HAP-1 (cell line): ENCODE results near the gene MCTP1.
"Not testable (repeated sequence)": the region's sequence is repeated elsewhere in the genome, so short reads cannot be mapped to it uniquely, and the experiment has no call there.

Experiments used
- DNase-seq, 2 experiments: peaks; one replicate each; pipeline ENCODE4 v3.0.0-alpha.2; 2016 to 2020; ENCODE audit warnings: low spot score in 2 of 2
- H3K27me3 ChIP-seq: fragments of 250-450 bp; sonication (Bioruptor Pico); 2 replicates; pipeline ENCODE4 v1.5.1; 2020; ENCODE audit warnings: low read depth, mild to moderate bottlenecking, moderate library complexity
- H3K36me3 ChIP-seq: fragments of 250-450 bp; sonication (Bioruptor Pico); replicated peaks from 2 replicates; pipeline ENCODE4 v1.5.1; 2020; ENCODE audit warnings: mild to moderate bottlenecking
- H3K4me1 ChIP-seq: fragments of 250-450 bp; sonication (Bioruptor Pico); 2 replicates; pipeline ENCODE4 v1.5.1; 2020; ENCODE audit warnings: mild to moderate bottlenecking
- H3K4me3 ChIP-seq: fragments of 250-450 bp; sonication (Bioruptor Pico); 2 replicates; pipeline ENCODE4 v1.5.1; 2020; ENCODE audit warnings: mild to moderate bottlenecking, moderate library complexity
- H3K9me3 ChIP-seq: fragments of 250-450 bp; sonication (Bioruptor Pico); 2 replicates; pipeline ENCODE4 v1.5.1; 2020; ENCODE audit warnings: mild to moderate bottlenecking, moderate library complexity
- in situ Hi-C: fragments of 300-500 bp; cut with MboI; formaldehyde crosslinking; loops from 3 replicates; pipeline ENCODE4 v1.14.3; 2020; ENCODE audit warnings: low sequenced_read_pairs, inconsistent platforms, mixed read lengths

The MCTP1 gene

DNA sequence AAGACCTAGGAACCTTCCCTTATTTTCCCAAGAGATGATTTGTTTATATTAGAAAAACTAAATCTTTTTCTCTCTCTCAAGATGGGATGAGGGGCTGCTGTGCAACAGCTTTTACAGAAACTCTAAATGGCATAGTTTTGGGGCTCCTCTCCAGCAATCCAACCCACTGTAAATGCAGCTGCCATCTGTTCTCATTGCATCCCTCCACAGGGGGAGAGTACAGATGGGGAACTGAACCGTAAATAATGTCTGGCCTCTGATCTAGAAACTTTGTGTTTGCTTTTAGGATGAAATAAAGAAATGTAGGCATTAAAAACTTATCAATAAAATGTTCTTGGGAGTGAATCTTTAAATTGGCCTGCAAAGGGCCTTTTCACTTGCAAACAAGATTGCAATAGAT, 291.4 kb downstream of the MCTP1 start:
- in situ Hi-C loops: no loop called here
- Histone ChIP-seq H3K9me3 (no peaks in the 10 kb centered on the region), H3K4me1 (no peaks in the 10 kb centered on the region), H3K27me3 (no peaks in the 10 kb centered on the region; the same call in 1 of the 2 replicates), H3K36me3 (no peaks in the 10 kb centered on the region), H3K4me3 (no peak overlapping the region)
- no peak for DNase-seq

DNA sequence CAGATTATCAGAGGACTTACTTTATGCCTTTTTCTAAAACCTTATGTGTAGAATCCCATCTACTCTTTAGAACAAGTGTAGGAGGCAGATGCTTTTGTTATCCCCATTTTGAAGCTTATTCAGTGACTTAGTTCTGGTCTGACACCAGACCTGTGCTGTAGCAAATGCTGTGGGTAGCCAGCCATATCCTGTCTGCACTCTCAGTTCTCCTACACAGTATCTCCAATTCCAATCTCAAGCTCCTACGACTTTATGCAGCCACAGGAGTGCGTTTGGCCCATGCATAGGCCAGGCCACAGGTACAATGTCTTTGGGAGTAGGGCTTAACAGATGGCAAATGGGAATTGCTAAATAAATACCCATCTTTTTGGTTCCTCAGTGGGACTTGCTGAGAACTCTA, 292.6 kb downstream of the MCTP1 start:
- in situ Hi-C loops: no loop called here

DNA sequence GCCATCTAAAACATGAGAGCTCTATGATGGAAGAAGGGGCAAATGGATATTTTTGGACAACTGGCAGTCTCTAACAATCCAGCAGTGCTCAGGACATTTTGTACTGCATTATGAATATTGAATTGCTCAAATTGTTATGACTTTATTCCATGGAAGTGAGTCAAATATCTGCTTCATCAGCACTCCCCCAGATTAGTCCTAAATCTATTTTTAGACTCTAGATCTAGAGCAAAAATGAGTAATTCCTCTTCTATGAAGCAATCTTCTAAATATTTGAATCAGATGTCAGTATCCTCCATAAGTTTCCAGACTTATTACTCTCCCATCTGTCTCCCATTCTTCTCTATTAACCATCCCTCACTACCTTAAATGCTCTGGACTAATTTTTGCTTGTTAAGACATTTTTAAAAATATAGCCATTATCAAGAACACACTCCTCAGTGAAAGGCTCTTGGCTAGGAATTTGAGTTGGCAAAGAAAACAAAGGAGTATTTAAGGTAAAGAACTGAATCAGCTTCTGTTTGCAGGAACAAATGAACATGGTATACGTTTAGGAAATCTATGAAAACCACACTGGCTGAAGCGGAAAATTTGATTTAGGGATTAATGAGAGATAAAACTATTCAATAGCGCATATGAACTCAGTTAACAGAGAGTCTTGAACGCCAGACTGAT, 300.9 kb downstream of the MCTP1 start:
- in situ Hi-C loops: no loop called here
- no peak for DNase-seq
- H3K27me3 ChIP-seq: no peaks in the 10 kb centered on the region
- no peaks in the 10 kb centered on the region for H3K4me1 ChIP-seq
- H3K9me3 ChIP-seq: no peaks in the 10 kb centered on the region
- H3K36me3 ChIP-seq: no peaks in the 10 kb centered on the region
- H3K4me3 ChIP-seq: no peak overlapping the region

More for the DNA sequence above, 292.6 kb downstream of the MCTP1 start:
- Histone ChIP-seq H3K36me3 (no peaks in the 10 kb centered on the region), H3K27me3 (no peaks in the 10 kb centered on the region; the same call in 1 of the 2 replicates), H3K9me3 (no peaks in the 10 kb centered on the region), H3K4me3 (no peak overlapping the region), H3K4me1 (no peaks in the 10 kb centered on the region)
- no peak for DNase-seq

DNA sequence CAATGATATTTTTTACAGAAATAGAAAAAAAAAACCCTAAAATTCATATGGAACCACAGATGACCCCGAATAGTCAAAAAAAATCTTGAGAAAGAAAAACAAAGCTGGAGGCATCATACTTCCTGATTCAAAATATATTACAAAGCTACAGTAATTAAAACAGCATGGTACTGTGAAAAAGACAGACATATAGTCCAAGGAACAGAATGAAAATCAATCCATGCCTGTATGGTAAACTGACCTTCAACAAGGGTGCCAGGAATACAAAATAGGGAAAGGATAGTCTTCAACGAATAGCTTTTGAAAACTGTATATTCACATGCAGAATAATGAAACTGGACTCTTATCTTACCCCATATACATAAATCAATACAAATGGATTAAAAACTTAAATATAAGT, 307.5 kb downstream of the MCTP1 start:
- H3K4me3 ChIP-seq: no peak overlapping the region
- no peak for DNase-seq
- no peaks in the 10 kb centered on the region for H3K27me3 ChIP-seq
- H3K9me3 ChIP-seq: no peaks in the 10 kb centered on the region
- H3K36me3 ChIP-seq: no peaks in the 10 kb centered on the region
- in situ Hi-C loops: no loop called here
- H3K4me1 ChIP-seq: no peaks in the 10 kb centered on the region

DNA sequence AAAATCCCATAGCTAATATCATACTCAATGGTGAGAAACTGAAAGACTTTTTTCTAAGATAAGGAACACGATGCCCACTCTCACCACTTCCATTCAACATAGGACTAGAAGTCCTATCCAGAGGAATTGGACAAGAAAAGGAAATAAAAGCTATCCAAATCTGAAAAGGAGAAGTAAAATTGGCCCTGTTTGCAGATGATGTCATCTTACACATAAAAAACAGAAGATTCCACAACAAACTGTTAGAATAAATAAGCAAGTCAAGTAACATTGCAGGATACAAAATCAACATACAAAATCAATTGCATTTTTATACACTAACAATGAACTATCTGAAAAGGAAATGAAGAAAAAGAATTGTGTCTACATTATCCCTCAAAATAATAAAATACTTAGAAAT, 308.0 kb downstream of the MCTP1 start:
- H3K4me1 ChIP-seq: no peaks in the 10 kb centered on the region
- H3K9me3 ChIP-seq: no peaks in the 10 kb centered on the region
- in situ Hi-C loops: no loop called here
- H3K27me3 ChIP-seq: no peaks in the 10 kb centered on the region
- no peaks in the 10 kb centered on the region for H3K36me3 ChIP-seq
- DNase-seq: no peak
- no peak overlapping the region for H3K4me3 ChIP-seq

DNA sequence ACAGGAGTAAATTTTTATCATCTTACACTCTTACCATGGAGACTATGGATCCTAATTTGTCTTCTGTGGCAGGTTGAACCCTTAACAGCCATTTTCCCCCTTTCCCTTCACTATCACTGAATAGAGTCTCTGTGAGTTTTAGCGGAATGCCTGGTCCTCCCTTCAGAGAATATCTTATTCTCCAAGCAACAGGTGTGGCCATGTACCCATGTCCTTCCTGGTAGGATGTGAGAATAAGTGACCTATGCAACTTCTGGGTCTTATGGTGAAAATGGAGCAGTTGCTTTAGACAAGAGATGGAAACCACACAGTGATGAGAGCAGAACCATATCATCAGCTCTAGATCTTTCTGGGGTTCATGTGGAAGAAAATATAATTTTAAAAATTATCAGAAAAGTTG, 312.6 kb downstream of the MCTP1 start:
- H3K36me3 ChIP-seq: no peaks in the 10 kb centered on the region
- H3K4me3 ChIP-seq: no peak overlapping the region
- DNase-seq: no peak
- in situ Hi-C loops: loop anchor here (25.0 kb wide), 1 partner anchor 290 kb away; no protein-coding TSS in a partner anchor
- H3K9me3 ChIP-seq: no peaks in the 10 kb centered on the region
- no peaks in the 10 kb centered on the region for H3K4me1 ChIP-seq
- no peaks in the 10 kb centered on the region for H3K27me3 ChIP-seq

DNA sequence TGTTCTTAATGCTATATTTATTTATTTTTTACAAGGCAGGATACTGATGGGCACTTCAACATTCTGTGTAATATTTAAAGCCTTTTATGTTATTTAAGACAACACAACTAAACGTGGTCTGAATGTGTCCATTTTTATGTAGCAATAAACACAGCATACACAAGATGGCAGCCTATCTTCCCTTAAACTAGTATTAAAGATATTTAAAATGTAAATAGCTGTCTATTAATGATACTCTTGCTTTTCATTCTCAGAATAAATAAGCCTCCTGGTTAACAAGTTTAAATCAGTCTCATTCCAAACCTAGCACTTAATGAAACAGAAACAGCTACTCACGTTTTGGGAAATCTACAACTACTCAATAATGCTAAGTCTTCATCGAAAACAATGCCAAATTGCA, 315.7 kb downstream of the MCTP1 start:
- no peak for DNase-seq
- Histone ChIP-seq H3K4me1 (no peaks in the 10 kb centered on the region), H3K36me3 (no peaks in the 10 kb centered on the region), H3K9me3 (no peaks in the 10 kb centered on the region), H3K27me3 (no peaks in the 10 kb centered on the region), H3K4me3 (no peak overlapping the region)
- in situ Hi-C loops: loop anchor here (25.0 kb wide), 1 partner anchor 293 kb away; no protein-coding TSS in a partner anchor

DNA sequence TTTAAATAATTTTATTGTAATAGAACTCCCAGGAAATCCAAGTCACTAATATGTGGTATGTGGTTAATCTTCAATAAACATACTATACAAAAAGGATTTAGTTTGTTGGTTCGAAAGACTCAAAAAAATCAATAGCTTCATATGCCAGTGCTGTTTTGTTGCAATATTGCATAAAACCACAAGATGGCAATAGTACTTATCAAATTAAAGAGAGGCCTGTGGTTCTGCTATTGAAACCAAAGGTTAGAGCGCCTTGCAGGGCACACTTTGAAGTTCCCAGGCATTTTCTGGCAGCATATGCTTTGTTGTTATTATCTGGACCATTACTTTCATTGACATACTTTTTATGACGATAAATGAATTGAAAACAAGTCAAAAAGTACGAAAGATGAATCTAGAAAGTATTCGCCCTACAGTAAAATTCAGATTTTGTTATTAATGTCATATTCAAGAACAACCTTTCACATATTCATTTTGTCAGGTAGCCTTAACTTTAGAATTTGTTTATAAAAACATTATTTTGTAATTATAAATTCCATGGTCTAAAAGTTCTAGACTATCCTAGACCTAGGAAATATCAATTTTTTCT, 316.3 kb downstream of the MCTP1 start:
- Histone ChIP-seq H3K27me3 (no peaks in the 10 kb centered on the region), H3K9me3 (no peaks in the 10 kb centered on the region), H3K36me3 (no peaks in the 10 kb centered on the region), H3K4me3 (no peak overlapping the region), H3K4me1 (no peaks in the 10 kb centered on the region)
- in situ Hi-C loops: loop anchor here (25.0 kb wide), 1 partner anchor 294 kb away; no protein-coding TSS in a partner anchor
- peak; percentile 59 to 72 for DNase-seq

DNA sequence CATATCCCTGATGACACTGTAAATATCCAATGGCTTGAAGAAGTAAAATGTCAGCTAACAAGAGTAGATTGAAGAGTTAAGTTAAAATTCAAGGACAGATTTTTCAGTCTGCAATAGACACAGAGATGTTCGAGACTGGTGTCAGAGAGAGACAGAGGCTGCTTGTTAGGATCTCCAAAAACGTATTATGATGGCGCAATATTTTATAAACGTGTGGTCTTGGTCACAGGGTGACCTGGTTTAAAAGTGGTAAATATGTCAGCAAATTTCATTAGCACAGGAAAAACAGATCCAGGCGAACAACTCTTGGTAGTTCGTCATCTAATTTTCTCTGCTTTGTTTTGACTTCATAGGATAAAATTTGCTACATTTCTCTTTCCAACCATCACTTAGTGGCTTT, 317.4 kb downstream of the MCTP1 start:
- Histone ChIP-seq H3K4me3 (no peak overlapping the region), H3K36me3 (no peaks in the 10 kb centered on the region), H3K4me1 (no peaks in the 10 kb centered on the region), H3K9me3 (no peaks in the 10 kb centered on the region), H3K27me3 (no peaks in the 10 kb centered on the region)
- DNase-seq: no peak
- in situ Hi-C loops: loop anchor here (25.0 kb wide), 1 partner anchor 295 kb away; no protein-coding TSS in a partner anchor

DNA sequence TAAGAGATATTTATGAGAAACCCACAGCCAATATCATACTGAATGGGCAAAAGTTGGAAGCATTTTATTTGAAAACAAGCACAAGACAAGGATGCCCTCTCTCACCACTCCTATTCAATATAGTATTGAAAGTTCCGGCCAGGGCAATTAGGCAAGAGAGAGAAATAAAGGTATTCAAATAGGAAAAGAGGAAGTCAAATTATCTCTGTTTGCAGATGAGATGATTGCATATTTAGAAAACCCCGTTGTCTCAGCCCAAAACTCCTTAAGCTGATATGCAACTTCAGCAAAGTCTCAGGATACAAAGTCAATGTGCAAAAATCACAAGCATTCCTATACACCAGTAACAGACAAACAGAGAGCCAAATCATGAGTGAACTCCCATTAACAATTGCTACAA, 325.6 kb downstream of the MCTP1 start:
- in situ Hi-C loops: loop anchor here (25.0 kb wide), 1 partner anchor 303 kb away; no protein-coding TSS in a partner anchor
- H3K4me3 ChIP-seq, H3K9me3 ChIP-seq, H3K4me1 ChIP-seq, H3K27me3 ChIP-seq, H3K36me3 ChIP-seq, DNase-seq: not testable (repeated sequence)

DNA sequence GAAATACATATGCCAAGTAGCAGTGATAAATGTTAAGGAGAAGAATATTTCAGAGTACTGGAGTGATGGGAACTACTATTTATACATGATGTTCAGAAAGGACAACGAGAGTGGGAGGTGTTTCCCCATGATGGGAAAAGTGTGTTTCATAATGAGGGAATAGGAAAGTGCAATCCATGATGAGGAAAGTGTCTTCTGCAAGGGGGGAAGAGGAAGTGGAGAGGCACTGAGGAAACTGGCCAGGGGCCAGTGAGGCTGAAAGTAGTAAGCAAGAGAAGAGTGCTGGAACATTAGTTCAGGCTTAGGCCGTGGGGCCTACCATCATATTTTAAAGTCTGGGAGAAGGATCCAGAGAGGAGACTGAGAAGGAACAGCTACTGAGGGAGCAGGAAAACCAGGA, 339.2 kb downstream of the MCTP1 start:
- DNase-seq: no peak
- Histone ChIP-seq H3K4me3 (no peak overlapping the region), H3K4me1 (no peaks in the 10 kb centered on the region), H3K9me3 (no peaks in the 10 kb centered on the region), H3K27me3 (no peaks in the 10 kb centered on the region), H3K36me3 (no peaks in the 10 kb centered on the region)
- in situ Hi-C loops: no loop called here

DNA sequence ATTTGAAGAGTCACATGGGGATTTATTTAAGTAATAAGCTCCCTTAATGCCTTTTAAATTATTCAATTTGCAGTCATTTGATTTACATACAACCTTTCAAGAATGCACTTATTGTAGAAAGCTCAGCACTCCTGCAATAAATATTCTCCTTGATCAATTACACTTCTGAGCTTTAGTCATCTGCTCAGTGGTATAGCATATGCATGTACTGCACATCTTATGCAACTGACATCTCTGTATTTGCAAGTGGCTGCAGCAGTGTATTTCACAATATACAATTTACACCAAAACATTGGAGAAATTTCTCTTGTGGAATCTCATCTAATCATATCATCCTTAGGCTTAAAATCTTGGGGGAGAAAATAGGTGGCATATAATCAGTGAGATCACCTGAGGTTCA, 340.7 kb downstream of the MCTP1 start:
- Histone ChIP-seq H3K36me3 (no peaks in the 10 kb centered on the region), H3K9me3 (no peaks in the 10 kb centered on the region), H3K27me3 (no peaks in the 10 kb centered on the region), H3K4me3 (no peak overlapping the region), H3K4me1 (no peaks in the 10 kb centered on the region)
- in situ Hi-C loops: no loop called here
- no peak for DNase-seq

DNA sequence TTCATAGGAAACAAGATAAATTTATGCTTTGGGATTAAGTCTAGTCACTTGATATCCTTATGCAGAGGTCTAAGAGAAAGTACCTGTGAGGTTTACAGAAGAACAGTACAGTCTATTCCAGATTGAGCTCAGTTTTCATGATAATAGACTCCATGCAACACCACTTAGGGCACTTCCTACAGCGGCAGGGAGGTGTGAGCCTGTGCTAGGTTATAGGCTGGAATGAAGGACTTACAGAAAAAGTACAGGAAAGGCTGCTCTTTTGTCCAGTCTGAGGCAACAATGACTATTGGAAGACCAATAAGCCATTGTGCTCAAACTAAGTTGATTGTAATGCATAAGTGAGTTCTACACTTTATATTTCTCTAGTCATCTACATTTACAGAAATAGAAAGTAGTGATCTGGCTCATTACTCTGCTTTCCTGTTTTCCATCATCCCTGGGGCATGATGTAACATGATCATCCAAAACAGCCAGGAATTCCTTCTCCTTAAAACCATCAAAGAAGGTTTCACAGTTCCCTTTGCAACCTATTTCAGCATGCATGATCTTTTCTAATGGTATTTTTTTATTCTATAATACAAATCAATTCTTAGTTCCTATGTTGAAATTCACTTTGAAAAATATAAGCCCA, 343.7 kb downstream of the MCTP1 start:
- H3K4me1 ChIP-seq: no peaks in the 10 kb centered on the region
- in situ Hi-C loops: no loop called here
- H3K4me3 ChIP-seq: no peak overlapping the region
- H3K36me3 ChIP-seq: no peaks in the 10 kb centered on the region
- H3K9me3 ChIP-seq: no peaks in the 10 kb centered on the region
- H3K27me3 ChIP-seq: peaks cover 4% of the 10 kb centered on the region; the same call in 1 of the 2 replicates
- peak; percentile 22 to 36 for DNase-seq

DNA sequence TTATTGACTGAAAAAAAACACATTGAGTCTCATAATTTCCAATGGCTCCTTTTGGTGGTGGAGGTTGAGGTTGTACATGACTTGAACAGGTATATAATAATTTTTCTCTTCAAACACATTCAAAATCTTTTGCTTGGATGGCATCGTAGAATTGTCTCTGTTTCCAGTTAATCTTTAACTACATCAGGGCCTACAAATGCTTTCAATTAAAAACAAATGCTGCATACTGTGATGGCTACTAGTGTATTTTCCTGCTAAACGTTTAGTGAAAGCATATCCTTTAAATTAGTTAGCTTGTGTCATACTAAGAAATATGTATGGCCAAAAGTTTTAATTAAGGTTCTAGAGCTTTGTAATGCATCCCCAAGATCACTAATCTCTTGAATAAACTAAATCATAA, 352.6 kb downstream of the MCTP1 start:
- Histone ChIP-seq H3K4me3 (no peak overlapping the region), H3K4me1 (no peaks in the 10 kb centered on the region), H3K9me3 (no peaks in the 10 kb centered on the region), H3K36me3 (no peaks in the 10 kb centered on the region), H3K27me3 (peaks cover 25% of the 10 kb centered on the region)
- DNase-seq: no peak
- in situ Hi-C loops: no loop called here
